Transverse colon (tissue), 4 donors: ENCODE results near the gene ANKS1B. TPM values are rescaled to one million over a fixed set of nuclear protein-coding genes. Genes with fewer than 3 reads are reported as not detected.

Experiments
- DNase-seq: peaks from one replicate; pipeline ENCODE4 v3.0.0-alpha.2; 2019
- H3K27ac ChIP-seq, 4 donors: fragments of 200-600 bp; sonication (generic); 2 replicates each; pipeline ENCODE4 v1.5.1; 2016 to 2018; ENCODE audit warnings: inconsistent platforms in 4 of 4
- H3K27me3 ChIP-seq: fragments of 200-600 bp; sonication (generic); 2 replicates; pipeline ENCODE4 v1.5.1; 2017; ENCODE audit warnings: inconsistent platforms
- H3K36me3 ChIP-seq, 4 donors: fragments of 200-600 bp; sonication (generic); 2 replicates each; pipeline ENCODE4 v1.5.1; 2017 to 2019; ENCODE audit warnings: inconsistent platforms in 4 of 4
- H3K4me1 ChIP-seq, 4 donors: fragments of 200-600 bp; sonication (generic); 2 replicates each; pipeline ENCODE4 v1.5.1; 2017 to 2020; ENCODE audit warnings: inconsistent platforms in 4 of 4
- H3K4me3 ChIP-seq, 4 donors: fragments of 200-600 bp; sonication (generic); 1 replicate in 1 of 4; 2 replicates in 3 of 4; pipeline versions ENCODE4 v1.5.1 to v1.6.1; 2017 to 2019; ENCODE audit warnings: inconsistent platforms in 4 of 4
- H3K9me3 ChIP-seq, 2 donors: fragments of 200-600 bp; sonication (generic); 2 replicates each; pipeline ENCODE4 v1.5.1; 2017 to 2019; ENCODE audit warnings: inconsistent platforms in 2 of 2
- CTCF ChIP-seq, 5 experiments: fragments of 200-600 bp in 3 of 5; fragments of 450-650 bp in 2 of 5; sonication (generic) in 3 of 5; IDR thresholded peaks; 1 replicate in 2 of 5; 2 replicates in 3 of 5; pipeline ENCODE4 v1.5.1; 2016 to 2017; ENCODE audit warnings: antibody characterized with exemption in 5 of 5, inconsistent platforms in 3 of 5, mild to moderate bottlenecking in 2 of 5, moderate library complexity in 1 of 5
- EP300 ChIP-seq: sonication (generic); formaldehyde crosslinking; IDR thresholded peaks from one replicate; pipeline ENCODE4 v1.6.1; 2017; ENCODE audit warnings: antibody characterized with exemption, low read depth
- POLR2A ChIP-seq: fragments of 450-650 bp; IDR thresholded peaks from one replicate; pipeline ENCODE4 v1.6.1; 2016; ENCODE audit warnings: antibody characterized with exemption, mild to moderate bottlenecking, moderate library complexity
- POLR2AphosphoS5 ChIP-seq, 3 donors: sonication (generic); formaldehyde crosslinking; IDR thresholded peaks; one replicate each; pipeline ENCODE4 v1.6.1; 2016; ENCODE audit warnings: antibody characterized with exemption in 3 of 3
- WGBS, 2 donors: methylation state at CpG; one replicate each; pipeline ENCODE4 v1.1.5; 2018; ENCODE audit warnings: low coverage in 1 of 2; 5-methylcytosine and 5-hydroxymethylcytosine counted together
- in situ Hi-C, 4 donors: fragments of 200-750 bp; cut with MboI; loops; one replicate each; pipeline versions ENCODE4 v1.15.0 to v1.15.1; 2017; ENCODE audit warnings: low sequenced_read_pairs in 3 of 4, low pct_ligation_motif_present in 1 of 4, low pct_unique_long_range_greater_than_20kb in 1 of 4
- intact Hi-C: fragments of 100-400 bp; cut with DNase I; formaldehyde crosslinking; loops from one replicate; pipeline ENCODE4 v1.15.1; 2023; ENCODE audit warnings: low total_unique reads
- total RNA-seq, 4 donors: library from RNA; depleted of rRNA; stranded (reverse); fragments of >200 nt; gene quantifications; one replicate each; pipeline ENCODE4 v1.1.0, GENCODE V29; 2016

ANKS1B gene
- total RNA-seq, 4 donors from 2014 or later = 1.4 to 6.4 (median 3.5) TPM; not detected in 1

GRCh38 chr12:99110212-99110611, 874.5 kb downstream of the ANKS1B start:
- DNase-seq = no peak
- TF ChIP-seq EP300 (no peak), POLR2AphosphoS5 (IDR thresholded peaks at IDR 0.05) (no peak), CTCF (IDR thresholded peaks at IDR 0.05) (no peak), POLR2A (no peak)
- no peaks in the 10 kb centered on the region for H3K27me3 ChIP-seq
- no peak overlapping the region for H3K27ac ChIP-seq
- no peak overlapping the region for H3K4me3 ChIP-seq
- no peaks in the 10 kb centered on the region for H3K4me1 ChIP-seq
- in situ Hi-C loops = no loop called here
- 37 to 55% methylated on average over 2 of the region's 2 CpGs for WGBS, 2 donors
- H3K36me3 ChIP-seq = no peaks in the 10 kb centered on the region
- no peaks in the 10 kb centered on the region for H3K9me3 ChIP-seq
- intact Hi-C loops = no loop called here

GRCh38 chr12:99108924-99109323, 875.8 kb downstream of the ANKS1B start:
- no peaks in the 10 kb centered on the region for H3K9me3 ChIP-seq
- DNase-seq = no peak
- H3K27me3 ChIP-seq = no peaks in the 10 kb centered on the region
- no peaks in the 10 kb centered on the region for H3K36me3 ChIP-seq
- TF ChIP-seq POLR2A (no peak), POLR2AphosphoS5 (IDR thresholded peaks at IDR 0.05) (no peak), EP300 (no peak), CTCF (IDR thresholded peaks at IDR 0.05) (no peak)
- intact Hi-C loops = no loop called here
- H3K4me1 ChIP-seq = no peaks in the 10 kb centered on the region
- no peak overlapping the region for H3K4me3 ChIP-seq
- no peak overlapping the region for H3K27ac ChIP-seq
- 73 to 82% methylated on average over 2 of the region's 2 CpGs for WGBS, 2 donors
- in situ Hi-C loops = no loop called here

GRCh38 chr12:99099786-99100185, 885.0 kb downstream of the ANKS1B start:
- WGBS, 2 donors = 66 to 79% methylated on average over 2 of the region's 2 CpGs
- no peaks in the 10 kb centered on the region for H3K36me3 ChIP-seq
- H3K9me3 ChIP-seq = no peaks in the 10 kb centered on the region
- H3K4me3 ChIP-seq = no peak overlapping the region
- no peaks in the 10 kb centered on the region for H3K4me1 ChIP-seq
- TF ChIP-seq POLR2A (no peak), EP300 (no peak), CTCF (IDR thresholded peaks at IDR 0.05) (no peak), POLR2AphosphoS5 (IDR thresholded peaks at IDR 0.05) (no peak)
- H3K27ac ChIP-seq = no peak overlapping the region
- DNase-seq = no peak
- intact Hi-C loops = no loop called here
- H3K27me3 ChIP-seq = no peaks in the 10 kb centered on the region
- in situ Hi-C loops = no loop called here

GRCh38 chr12:99097171-99097570, 887.6 kb downstream of the ANKS1B start:
- Histone ChIP-seq H3K36me3 (no peaks in the 10 kb centered on the region), H3K4me3 (no peak overlapping the region), H3K27me3 (no peaks in the 10 kb centered on the region), H3K27ac (no peak overlapping the region), H3K4me1 (no peaks in the 10 kb centered on the region), H3K9me3 (no peaks in the 10 kb centered on the region)
- 87 to 94% methylated on average over 2 of the region's 2 CpGs for WGBS, 2 donors
- no peak for TF ChIP-seq POLR2A
- no peak for TF ChIP-seq EP300
- TF ChIP-seq CTCF (IDR thresholded peaks at IDR 0.05) = no peak
- no peak for TF ChIP-seq POLR2AphosphoS5 (IDR thresholded peaks at IDR 0.05)
- DNase-seq = no peak
- intact Hi-C loops = no loop called here
- in situ Hi-C loops = no loop called here
